ENCODE results near the gene TPSD1. TPM values are rescaled to one million over a fixed set of nuclear protein-coding genes. Genes with fewer than 3 reads are reported as not detected.
"Not testable (repeated sequence)": the region's sequence is repeated elsewhere in the genome, so short reads cannot be mapped to it uniquely, and the experiment has no call there.

The TPSD1 gene
- polyA plus RNA-seq, 1 of the 3 experiments (the other 2 are of a cell fraction): not detected

DNA sequence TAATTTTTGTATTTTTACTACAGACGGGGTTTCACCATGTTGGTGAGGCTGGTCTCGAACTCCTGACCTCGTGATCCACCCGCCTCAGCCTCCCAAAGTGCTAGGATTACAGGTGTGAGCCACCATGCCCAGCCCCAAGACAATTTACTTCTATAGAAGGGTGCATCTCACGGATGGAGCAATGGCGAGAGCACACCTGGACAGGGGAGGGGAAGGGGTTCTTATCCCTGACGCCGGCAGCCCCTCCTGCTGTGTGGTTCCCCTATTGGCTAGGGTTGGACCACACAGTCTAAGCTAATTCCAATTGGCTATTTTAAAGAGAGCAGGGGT lies 40.8 kb downstream of the TPSD1 start:
- peak overlapping the region; percentile 13; the same call in 1 of the 2 replicates for H3K4me2 ChIP-seq
- H3K4me3 ChIP-seq (ENCODE audit: low read depth in 2 of 2, low read length in 1 of 2); H3K36me3 ChIP-seq (replicated peaks in 1 of 2; ENCODE audit: control insufficient read depth in 1 of 2, insufficient read depth in 2 of 2, low read length in 1 of 2); H3K27ac ChIP-seq (ENCODE audit: low read depth in 2 of 2, low read length in 1 of 2); H3K4me1 ChIP-seq (ENCODE audit: control insufficient read depth in 1 of 2, insufficient read depth in 2 of 2, low read depth in 1 of 2, low read length in 1 of 2); H3K9me3 ChIP-seq; H3K9me2 ChIP-seq; DNase-seq; H3K79me2 ChIP-seq (ENCODE audit: insufficient read depth); H3K9ac ChIP-seq; H4K20me1 ChIP-seq (ENCODE audit: insufficient read depth); H3F3A ChIP-seq (replicated peaks; ENCODE audit: insufficient read depth): not testable (repeated sequence)
- H2AFZ ChIP-seq (ENCODE audit: low read depth): peak overlapping the region; percentile 53
- 36% methylated on average over 4 of the region's 8 CpGs for WGBS (ENCODE audit: low lambda C conversion rate)
- peaks cover 23% of the 10 kb centered on the region for H3K27me3 ChIP-seq (ENCODE audit: insufficient read depth)
- POLR2A ChIA-PET: interaction anchor here (0.7 to 1.0 kb wide), 2 partner anchors 23 to 67 kb away, joined by 3 read pairs; no protein-coding TSS in a partner anchor
- CTCF ChIA-PET: interaction anchor here (0.8 to 0.9 kb wide), 2 partner anchors 10 to 11 kb away, joined by 3 read pairs; no protein-coding TSS in a partner anchor

DNA sequence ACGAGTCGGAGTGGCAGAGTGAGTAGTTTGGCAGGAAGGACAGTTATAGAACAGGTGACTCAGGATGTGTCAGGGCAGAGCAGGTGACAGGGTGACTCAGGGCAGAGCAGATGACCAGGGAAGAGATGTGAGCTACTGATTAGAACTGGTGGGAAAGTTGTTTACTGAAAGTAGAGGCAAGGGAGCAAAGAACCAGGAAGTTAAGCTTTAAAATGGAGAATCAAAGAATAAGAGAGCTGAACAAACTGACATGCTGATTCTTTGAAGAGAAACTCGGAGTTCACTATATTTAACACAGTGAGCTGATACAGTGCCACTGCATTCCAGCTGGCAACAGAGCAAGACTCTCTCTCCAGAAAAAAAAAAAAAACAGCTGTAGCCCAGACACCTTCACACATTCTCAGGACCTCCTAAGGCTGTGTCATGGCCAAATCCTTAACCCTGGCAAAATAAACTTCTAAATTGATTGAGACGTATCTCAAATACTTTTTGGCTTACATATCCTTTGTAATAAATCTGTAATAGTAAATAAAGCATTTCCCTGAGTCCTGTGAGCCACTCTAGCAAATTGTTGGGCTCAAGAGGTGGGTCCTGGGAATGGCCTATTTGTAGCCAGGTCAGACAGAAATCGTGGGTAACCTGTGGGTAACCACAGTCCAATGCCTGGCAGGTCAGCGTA lies 41.3 kb downstream of the TPSD1 start:
- Histone ChIP-seq H3K27ac (ENCODE audit: low read depth in 2 of 2, low read length in 1 of 2) (peak overlapping the region in 1 of 2 experiments; percentile 59; a peak in 2 of 4 replicates), H3K36me3 (replicated peaks in 1 of 2; ENCODE audit: control insufficient read depth in 1 of 2, insufficient read depth in 2 of 2, low read length in 1 of 2) (no peaks in the 10 kb centered on the region)

More for the DNA sequence above, 41.3 kb downstream of the TPSD1 start:
- Histone ChIP-seq H2AFZ (ENCODE audit: low read depth) (peak overlapping the region; percentile 53), H3K4me3 (ENCODE audit: low read depth in 2 of 2, low read length in 1 of 2) (no peak overlapping the region), H3F3A (replicated peaks; ENCODE audit: insufficient read depth) (peaks cover 3% of the 10 kb centered on the region), H3K9me2 (no peaks in the 10 kb centered on the region), H3K4me2 (peak overlapping the region; percentile 13; the same call in 1 of the 2 replicates), H3K9me3 (no peaks in the 10 kb centered on the region), H3K4me1 (ENCODE audit: control insufficient read depth in 1 of 2, insufficient read depth in 2 of 2, low read depth in 1 of 2, low read length in 1 of 2) (0 out of 4 replicates have a peak, but pooled peaks cover 0 to 3% of the 10 kb centered on the region in 2 experiments), H3K27me3 (ENCODE audit: insufficient read depth) (peaks cover 18% of the 10 kb centered on the region; the same call in 1 of the 2 replicates), H3K79me2 (ENCODE audit: insufficient read depth) (no peaks in the 10 kb centered on the region), H4K20me1 (ENCODE audit: insufficient read depth) (no peaks in the 10 kb centered on the region), H3K9ac (peak overlapping the region; percentile 35; the same call in 1 of the 2 replicates)
- no peak for DNase-seq
- TF ChIP-seq, protein P1, sequence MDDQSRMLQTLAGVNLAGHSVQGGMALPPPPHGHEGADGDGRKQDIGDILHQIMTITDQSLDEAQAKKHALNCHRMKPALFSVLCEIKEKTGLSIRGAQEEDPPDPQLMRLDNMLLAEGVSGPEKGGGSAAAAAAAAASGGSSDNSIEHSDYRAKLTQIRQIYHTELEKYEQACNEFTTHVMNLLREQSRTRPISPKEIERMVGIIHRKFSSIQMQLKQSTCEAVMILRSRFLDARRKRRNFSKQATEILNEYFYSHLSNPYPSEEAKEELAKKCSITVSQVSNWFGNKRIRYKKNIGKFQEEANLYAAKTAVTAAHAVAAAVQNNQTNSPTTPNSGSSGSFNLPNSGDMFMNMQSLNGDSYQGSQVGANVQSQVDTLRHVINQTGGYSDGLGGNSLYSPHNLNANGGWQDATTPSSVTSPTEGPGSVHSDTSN (IDR thresholded peaks at IDR 0.05): peak; percentile 28; the same call in 1 of the 2 replicates
- TF ChIP-seq ELF1 (IDR thresholded peaks at IDR 0.05): peak; percentile 42; the same call in 1 of the 2 replicates
- no peak for TF ChIP-seq EZH2phosphoT487 (IDR thresholded peaks at IDR 0.05; ENCODE audit: borderline replicate concordance, low read depth)
- no peak for TF ChIP-seq TEAD4 (IDR thresholded peaks at IDR 0.05; ENCODE audit: borderline replicate concordance, insufficient read depth)
- 0 out of 4 replicates have a peak, but pooled peaks of 1 of the 2 experiments have one; percentile 29 for TF ChIP-seq EP300 (IDR thresholded peaks at IDR 0.05; ENCODE audit: borderline replicate concordance in 1 of 2, low read depth in 1 of 2, low read length in 1 of 2)
- TF ChIP-seq, protein P2, sequence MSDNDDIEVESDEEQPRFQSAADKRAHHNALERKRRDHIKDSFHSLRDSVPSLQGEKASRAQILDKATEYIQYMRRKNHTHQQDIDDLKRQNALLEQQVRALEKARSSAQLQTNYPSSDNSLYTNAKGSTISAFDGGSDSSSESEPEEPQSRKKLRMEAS (IDR thresholded peaks at IDR 0.05; ENCODE audit: low read depth): no peak
- TF ChIP-seq GABPA (IDR thresholded peaks at IDR 0.05; ENCODE audit: low read depth): no peak
- TF ChIP-seq, protein P3, sequence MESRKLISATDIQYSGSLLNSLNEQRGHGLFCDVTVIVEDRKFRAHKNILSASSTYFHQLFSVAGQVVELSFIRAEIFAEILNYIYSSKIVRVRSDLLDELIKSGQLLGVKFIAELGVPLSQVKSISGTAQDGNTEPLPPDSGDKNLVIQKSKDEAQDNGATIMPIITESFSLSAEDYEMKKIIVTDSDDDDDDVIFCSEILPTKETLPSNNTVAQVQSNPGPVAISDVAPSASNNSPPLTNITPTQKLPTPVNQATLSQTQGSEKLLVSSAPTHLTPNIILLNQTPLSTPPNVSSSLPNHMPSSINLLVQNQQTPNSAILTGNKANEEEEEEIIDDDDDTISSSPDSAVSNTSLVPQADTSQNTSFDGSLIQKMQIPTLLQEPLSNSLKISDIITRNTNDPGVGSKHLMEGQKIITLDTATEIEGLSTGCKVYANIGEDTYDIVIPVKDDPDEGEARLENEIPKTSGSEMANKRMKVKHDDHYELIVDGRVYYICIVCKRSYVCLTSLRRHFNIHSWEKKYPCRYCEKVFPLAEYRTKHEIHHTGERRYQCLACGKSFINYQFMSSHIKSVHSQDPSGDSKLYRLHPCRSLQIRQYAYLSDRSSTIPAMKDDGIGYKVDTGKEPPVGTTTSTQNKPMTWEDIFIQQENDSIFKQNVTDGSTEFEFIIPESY (IDR thresholded peaks at IDR 0.05; ENCODE audit: borderline replicate concordance, low read depth): no peak
- peak; percentile 79 for TF ChIP-seq FOSL2 (IDR thresholded peaks at IDR 0.05; ENCODE audit: borderline replicate concordance, low read depth)
- no peak for TF ChIP-seq TAF1 (IDR thresholded peaks at IDR 0.05; ENCODE audit: borderline replicate concordance, low read depth, low read length)
- no peak for TF ChIP-seq FOXJ3 (CRISPR knock-in tag; IDR thresholded peaks at IDR 0.05)
- TF ChIP-seq TCF12 (IDR thresholded peaks at IDR 0.05): peak; percentile 74
- TF ChIP-seq JUND (IDR thresholded peaks at IDR 0.05): peak; percentile 66; the same call in 1 of the 2 replicates
- 0 out of 2 replicates have a peak, but pooled peaks have one; percentile 25 for TF ChIP-seq FOXM1 (IDR thresholded peaks at IDR 0.05; ENCODE audit: low read depth)
- POLR2A ChIA-PET: interaction anchor here (0.6 to 1.0 kb wide), 2 partner anchors 35 to 67 kb away, joined by 3 to 4 read pairs; no protein-coding TSS in a partner anchor
- CTCF ChIA-PET: interaction anchor here (0.9 kb wide), 1 partner anchor 10 kb away, joined by 3 read pairs; no protein-coding TSS in a partner anchor
- WGBS (ENCODE audit: low lambda C conversion rate): 23% methylated on average over 6 of the region's 6 CpGs
